Measurements from ENCODE around the gene ENTR1.
"Not testable (repeated sequence)": the region's sequence is repeated elsewhere in the genome, so short reads cannot be mapped to it uniquely, and the experiment has no call there.

Gene ENTR1

GRCh38 chr9:136437839-136438547 is 27.6 kb upstream of the ENTR1 start:
- no peak for DNase-seq

- no peak for DNase-seq
These were observed 27.0 kb upstream of the ENTR1 start for GRCh38 chr9:136437430-136437829.

- DNase-seq = no peak
These were observed 25.7 kb upstream of the ENTR1 start for GRCh38 chr9:136436055-136436634.

- DNase-seq = no peak
These were observed 24.3 kb upstream of the ENTR1 start for GRCh38 chr9:136434580-136435169.

- no peak for DNase-seq
These were observed 23.6 kb upstream of the ENTR1 start for GRCh38 chr9:136433849-136434579.

GRCh38 chr9:136433043-136433715 is 22.8 kb upstream of the ENTR1 start:
- no peak for DNase-seq

GRCh38 chr9:136432591-136432990 is 22.2 kb upstream of the ENTR1 start:
- DNase-seq = no peak

GRCh38 chr9:136431782-136432350 is 21.5 kb upstream of the ENTR1 start:
- no peak for DNase-seq

- no peak for DNase-seq
These were observed 20.3 kb upstream of the ENTR1 start for GRCh38 chr9:136430588-136431234.

- DNase-seq = no peak
These were observed 19.5 kb upstream of the ENTR1 start for GRCh38 chr9:136429683-136430491.

- no peak for DNase-seq
These were observed 18.7 kb upstream of the ENTR1 start for GRCh38 chr9:136429075-136429628.

- DNase-seq = no peak
These were observed 16.4 kb upstream of the ENTR1 start for GRCh38 chr9:136426787-136427186.

- not testable (repeated sequence) for DNase-seq
These were observed 15.0 kb upstream of the ENTR1 start for GRCh38 chr9:136425367-136425766.

GRCh38 chr9:136424750-136425362 is 14.4 kb upstream of the ENTR1 start:
- no peak for DNase-seq

- no peak for DNase-seq
These were observed 13.2 kb upstream of the ENTR1 start for GRCh38 chr9:136423432-136424146.

- no peak for DNase-seq
These were observed 12.5 kb upstream of the ENTR1 start for GRCh38 chr9:136422876-136423275.

- no peak for DNase-seq
These were observed 11.4 kb upstream of the ENTR1 start for GRCh38 chr9:136421791-136422190.

GRCh38 chr9:136419092-136419420 is 8.6 kb upstream of the ENTR1 start:
- no peak for DNase-seq

GRCh38 chr9:136418182-136419091 is 8.0 kb upstream of the ENTR1 start:
- DNase-seq = no peak
